ENCODE data around the gene SMIM24.

DNA sequence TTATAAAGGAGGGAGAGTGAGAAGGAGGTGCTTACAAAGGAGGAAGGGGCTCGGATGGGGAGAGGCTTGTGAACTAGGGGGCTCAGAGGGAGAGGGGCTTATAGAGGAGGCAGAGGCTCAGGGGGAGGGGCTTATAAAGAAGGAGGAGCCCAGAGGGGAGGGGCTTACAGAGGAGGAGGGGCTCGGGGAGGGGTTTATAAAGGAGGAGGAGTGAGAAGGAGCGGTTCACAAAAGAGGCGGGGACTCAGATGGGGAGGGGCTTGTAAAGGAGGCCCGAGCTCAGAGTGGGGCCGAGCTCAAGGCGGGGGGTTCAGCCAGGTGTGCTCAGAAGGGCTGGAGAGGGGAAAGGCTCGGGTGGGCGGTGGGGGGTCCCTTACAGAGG, 500 bp downstream of the SMIM24 start:
- TF ChIP-seq, protein P1, sequence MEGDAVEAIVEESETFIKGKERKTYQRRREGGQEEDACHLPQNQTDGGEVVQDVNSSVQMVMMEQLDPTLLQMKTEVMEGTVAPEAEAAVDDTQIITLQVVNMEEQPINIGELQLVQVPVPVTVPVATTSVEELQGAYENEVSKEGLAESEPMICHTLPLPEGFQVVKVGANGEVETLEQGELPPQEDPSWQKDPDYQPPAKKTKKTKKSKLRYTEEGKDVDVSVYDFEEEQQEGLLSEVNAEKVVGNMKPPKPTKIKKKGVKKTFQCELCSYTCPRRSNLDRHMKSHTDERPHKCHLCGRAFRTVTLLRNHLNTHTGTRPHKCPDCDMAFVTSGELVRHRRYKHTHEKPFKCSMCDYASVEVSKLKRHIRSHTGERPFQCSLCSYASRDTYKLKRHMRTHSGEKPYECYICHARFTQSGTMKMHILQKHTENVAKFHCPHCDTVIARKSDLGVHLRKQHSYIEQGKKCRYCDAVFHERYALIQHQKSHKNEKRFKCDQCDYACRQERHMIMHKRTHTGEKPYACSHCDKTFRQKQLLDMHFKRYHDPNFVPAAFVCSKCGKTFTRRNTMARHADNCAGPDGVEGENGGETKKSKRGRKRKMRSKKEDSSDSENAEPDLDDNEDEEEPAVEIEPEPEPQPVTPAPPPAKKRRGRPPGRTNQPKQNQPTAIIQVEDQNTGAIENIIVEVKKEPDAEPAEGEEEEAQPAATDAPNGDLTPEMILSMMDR (IDR thresholded peaks at IDR 0.05): no peak
- no peak for TF ChIP-seq POLR2A (IDR thresholded peaks at IDR 0.05)

Measured in heart left ventricle (tissue), 13 donors.